ENCODE measurements around the gene ZNF597.

DNA sequence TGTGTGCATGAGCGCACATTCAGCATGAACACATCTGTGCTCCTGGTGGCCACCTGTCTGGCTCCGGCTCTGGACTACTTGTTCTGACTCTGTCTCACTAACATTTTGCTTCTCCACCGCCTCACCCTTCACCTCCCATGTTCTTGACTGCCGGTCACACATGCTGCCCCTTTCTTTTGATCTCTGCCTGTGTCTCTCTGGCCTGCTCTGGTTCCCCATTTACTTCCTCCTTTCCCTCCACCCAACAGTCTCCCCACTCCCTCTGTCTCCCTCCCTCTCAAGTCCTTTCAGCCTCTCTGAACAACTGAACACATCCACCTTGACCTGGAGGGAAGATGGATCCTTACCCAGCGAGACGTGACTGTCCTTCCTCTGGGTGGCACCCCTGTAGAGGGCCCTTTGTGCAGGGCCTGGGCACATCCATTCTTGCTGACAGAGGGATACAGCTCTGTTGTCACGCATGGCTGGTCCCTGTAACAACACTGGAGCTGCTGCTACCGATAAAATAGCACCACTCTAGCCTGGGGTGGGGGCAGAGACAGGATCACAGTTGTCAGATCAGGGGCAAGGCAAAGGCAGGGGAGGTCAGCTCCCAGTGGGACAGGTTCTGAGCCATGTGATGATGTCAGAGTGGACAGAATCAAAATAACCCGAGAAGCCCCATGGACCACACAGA lies 53.5 kb downstream of the ZNF597 start:
- TF ChIP-seq CTCF (conservative IDR thresholded peaks at IDR 0.05; ENCODE audit: low read depth in 2 of 2) (no peak), POLR2AphosphoS5 (IDR thresholded peaks at IDR 0.05; ENCODE audit: low read depth) (no peak), JUNB (IDR thresholded peaks at IDR 0.05; ENCODE audit: unreplicated experiment) (no peak), EZH2phosphoT487 (IDR thresholded peaks at IDR 0.05; ENCODE audit: unreplicated experiment) (no peak), EZH2 (IDR thresholded peaks at IDR 0.05; ENCODE audit: low read depth, unreplicated experiment) (no peak), NANOG (IDR thresholded peaks at IDR 0.05; ENCODE audit: borderline replicate concordance) (no peak)
- TF ChIP-seq, protein P1, sequence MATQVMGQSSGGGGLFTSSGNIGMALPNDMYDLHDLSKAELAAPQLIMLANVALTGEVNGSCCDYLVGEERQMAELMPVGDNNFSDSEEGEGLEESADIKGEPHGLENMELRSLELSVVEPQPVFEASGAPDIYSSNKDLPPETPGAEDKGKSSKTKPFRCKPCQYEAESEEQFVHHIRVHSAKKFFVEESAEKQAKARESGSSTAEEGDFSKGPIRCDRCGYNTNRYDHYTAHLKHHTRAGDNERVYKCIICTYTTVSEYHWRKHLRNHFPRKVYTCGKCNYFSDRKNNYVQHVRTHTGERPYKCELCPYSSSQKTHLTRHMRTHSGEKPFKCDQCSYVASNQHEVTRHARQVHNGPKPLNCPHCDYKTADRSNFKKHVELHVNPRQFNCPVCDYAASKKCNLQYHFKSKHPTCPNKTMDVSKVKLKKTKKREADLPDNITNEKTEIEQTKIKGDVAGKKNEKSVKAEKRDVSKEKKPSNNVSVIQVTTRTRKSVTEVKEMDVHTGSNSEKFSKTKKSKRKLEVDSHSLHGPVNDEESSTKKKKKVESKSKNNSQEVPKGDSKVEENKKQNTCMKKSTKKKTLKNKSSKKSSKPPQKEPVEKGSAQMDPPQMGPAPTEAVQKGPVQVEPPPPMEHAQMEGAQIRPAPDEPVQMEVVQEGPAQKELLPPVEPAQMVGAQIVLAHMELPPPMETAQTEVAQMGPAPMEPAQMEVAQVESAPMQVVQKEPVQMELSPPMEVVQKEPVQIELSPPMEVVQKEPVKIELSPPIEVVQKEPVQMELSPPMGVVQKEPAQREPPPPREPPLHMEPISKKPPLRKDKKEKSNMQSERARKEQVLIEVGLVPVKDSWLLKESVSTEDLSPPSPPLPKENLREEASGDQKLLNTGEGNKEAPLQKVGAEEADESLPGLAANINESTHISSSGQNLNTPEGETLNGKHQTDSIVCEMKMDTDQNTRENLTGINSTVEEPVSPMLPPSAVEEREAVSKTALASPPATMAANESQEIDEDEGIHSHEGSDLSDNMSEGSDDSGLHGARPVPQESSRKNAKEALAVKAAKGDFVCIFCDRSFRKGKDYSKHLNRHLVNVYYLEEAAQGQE (IDR thresholded peaks at IDR 0.05; ENCODE audit: unreplicated experiment), result no peak

All from GM23338 (cell line).